ENCODE results near the gene NR1I3.

NR1I3 gene, protein sequence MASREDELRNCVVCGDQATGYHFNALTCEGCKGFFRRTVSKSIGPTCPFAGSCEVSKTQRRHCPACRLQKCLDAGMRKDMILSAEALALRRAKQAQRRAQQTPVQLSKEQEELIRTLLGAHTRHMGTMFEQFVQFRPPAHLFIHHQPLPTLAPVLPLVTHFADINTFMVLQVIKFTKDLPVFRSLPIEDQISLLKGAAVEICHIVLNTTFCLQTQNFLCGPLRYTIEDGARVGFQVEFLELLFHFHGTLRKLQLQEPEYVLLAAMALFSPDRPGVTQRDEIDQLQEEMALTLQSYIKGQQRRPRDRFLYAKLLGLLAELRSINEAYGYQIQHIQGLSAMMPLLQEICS

DNA sequence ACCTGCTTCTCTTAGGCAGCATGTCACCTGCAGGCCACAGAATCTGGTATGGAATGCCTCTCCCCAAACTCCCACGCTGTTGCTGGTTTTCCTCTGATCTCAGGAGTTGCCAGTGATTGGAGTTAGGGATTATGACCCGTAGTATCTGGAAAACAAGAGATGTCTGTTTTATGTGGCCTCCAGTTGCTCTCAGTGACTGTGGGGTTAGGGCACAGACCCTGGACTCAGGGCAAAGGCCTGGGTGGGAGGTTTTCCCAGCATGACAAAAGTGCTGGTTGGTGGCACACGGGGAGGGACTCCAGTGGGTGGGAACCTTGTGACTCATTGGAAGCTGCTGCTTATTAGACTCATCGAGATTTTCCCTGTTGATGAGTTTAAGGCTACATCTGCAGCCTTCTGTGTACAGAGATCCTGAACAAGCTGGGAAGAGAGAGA lies at the start of gene NR1I3:
TSS of gene NR1I3 (minus strand) at position 165 of the 435 bp plus-strand sequence. CDS start 1,638 bp downstream, outside the sequence.
- H3K4me1 Mint-ChIP-seq (ENCODE audit: low read depth): no peaks in the 10 kb centered on the region
- H3K36me3 Mint-ChIP-seq (ENCODE audit: low read depth): no peaks in the 10 kb centered on the region
- H3K27ac Mint-ChIP-seq: no peak within 1 kb of the TSS
- H3K4me3 Mint-ChIP-seq: no peak within 1 kb of the TSS
- no peaks in the 10 kb centered on the region for H3K9me3 Mint-ChIP-seq
- peaks cover 31% of the 10 kb centered on the region for H3K27me3 Mint-ChIP-seq (ENCODE audit: low read depth)

DNA sequence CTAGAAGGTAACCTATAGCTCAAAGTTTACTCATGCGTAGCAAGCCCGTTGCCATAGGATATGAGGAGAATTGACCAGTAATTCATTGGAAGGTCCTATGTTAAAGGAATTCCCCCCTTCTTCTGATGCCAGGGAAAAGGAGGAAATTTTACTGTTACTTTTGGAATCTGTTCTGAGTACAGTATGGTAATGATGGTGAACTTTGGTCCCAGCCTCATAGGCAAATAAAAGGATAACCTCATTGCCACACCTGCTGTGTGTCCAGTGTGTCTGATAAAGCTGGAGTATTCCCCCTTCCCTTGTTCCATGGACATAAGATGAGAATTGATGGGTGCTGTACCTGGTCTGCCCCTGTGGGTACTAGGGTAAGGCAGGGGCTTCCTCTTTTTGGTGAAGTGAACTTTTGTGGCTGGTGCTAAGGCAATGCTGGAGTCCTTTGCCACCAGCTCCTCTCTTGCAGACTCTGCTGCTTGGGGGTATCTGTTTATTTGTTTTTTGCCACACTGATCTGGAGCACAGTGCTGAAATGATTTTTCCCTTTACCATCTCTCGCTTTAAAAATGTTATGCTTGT lies 49.6 kb upstream of the NR1I3 start:
- H3K36me3 Mint-ChIP-seq (ENCODE audit: low read depth): peaks cover 1% of the 10 kb centered on the region
- no peaks in the 10 kb centered on the region for H3K9me3 Mint-ChIP-seq
- no peak overlapping the region for H3K27ac Mint-ChIP-seq
- H3K4me1 Mint-ChIP-seq (ENCODE audit: low read depth): no peaks in the 10 kb centered on the region
- peaks cover 26% of the 10 kb centered on the region for H3K27me3 Mint-ChIP-seq (ENCODE audit: low read depth)
- H3K4me3 Mint-ChIP-seq: no peak overlapping the region

DNA sequence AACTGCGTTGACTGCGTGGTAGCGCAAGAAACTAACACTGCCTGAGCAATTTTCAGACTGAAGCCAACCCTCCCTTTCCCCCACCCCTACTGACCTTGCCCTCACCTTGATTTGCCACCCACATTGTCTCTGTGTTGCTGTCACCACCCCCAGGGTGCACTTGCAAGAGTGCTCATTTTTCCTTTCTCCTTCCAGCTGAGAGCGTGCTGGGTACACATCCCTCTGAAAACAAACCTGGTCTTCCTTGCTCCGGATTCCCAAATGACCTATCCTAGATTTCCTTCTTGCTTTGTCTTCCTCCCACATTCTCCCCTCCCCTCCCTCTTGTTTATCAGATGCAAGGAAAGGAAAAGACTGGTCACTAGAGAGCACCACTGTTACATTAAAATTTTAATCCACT lies 47.5 kb upstream of the NR1I3 start:
- Mint-ChIP-seq H3K4me3 (no peak overlapping the region), H3K9me3 (no peaks in the 10 kb centered on the region), H3K4me1 (ENCODE audit: low read depth) (no peaks in the 10 kb centered on the region), H3K27me3 (ENCODE audit: low read depth) (peaks cover 27% of the 10 kb centered on the region), H3K27ac (no peak overlapping the region), H3K36me3 (ENCODE audit: low read depth) (no peaks in the 10 kb centered on the region)

DNA sequence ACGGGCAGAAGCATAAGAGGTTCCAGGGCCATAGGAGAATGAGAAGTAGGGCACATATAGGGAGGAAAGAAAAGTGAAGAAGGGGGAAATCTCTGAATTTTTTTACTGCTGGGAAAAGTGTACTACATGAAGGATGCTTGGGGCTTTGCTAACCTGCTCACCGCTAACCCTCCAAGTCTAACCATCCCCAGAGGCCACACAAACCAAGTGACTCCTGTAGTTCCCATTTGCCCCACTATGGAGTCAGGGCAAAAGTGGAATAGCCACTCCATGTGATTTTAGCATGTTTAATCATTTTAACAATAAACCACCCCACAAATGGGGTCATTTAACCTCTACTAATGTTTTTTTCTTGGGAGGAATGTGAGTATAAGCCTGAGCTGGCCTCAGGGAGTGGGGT lies 47.1 kb upstream of the NR1I3 start:
- no peaks in the 10 kb centered on the region for H3K4me1 Mint-ChIP-seq (ENCODE audit: low read depth)
- H3K36me3 Mint-ChIP-seq (ENCODE audit: low read depth): no peaks in the 10 kb centered on the region
- H3K4me3 Mint-ChIP-seq: no peak overlapping the region
- peaks cover 30% of the 10 kb centered on the region for H3K27me3 Mint-ChIP-seq (ENCODE audit: low read depth)
- H3K27ac Mint-ChIP-seq: no peak overlapping the region
- H3K9me3 Mint-ChIP-seq: no peaks in the 10 kb centered on the region

DNA sequence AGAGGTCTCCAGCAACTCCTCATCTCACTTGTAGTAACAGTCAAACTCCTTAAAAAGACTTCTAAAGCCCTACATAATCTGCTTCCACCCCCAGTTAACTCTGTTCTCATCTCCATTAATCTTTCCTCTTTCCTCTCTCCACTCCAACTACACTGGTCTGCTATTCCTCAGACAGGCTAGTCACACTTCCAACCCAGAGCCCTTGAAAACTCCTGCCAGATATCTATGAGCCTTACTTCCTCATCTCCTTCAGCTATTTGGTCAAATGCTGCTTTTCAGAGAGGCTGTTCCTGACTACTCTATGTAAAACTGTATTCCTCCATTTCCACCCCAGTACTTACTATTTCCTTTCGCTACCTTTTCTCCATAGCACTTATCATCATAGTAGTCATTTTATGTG lies 45.0 kb upstream of the NR1I3 start:
- H3K27me3 Mint-ChIP-seq (ENCODE audit: low read depth): peaks cover 45% of the 10 kb centered on the region
- no peaks in the 10 kb centered on the region for H3K36me3 Mint-ChIP-seq (ENCODE audit: low read depth)
- no peaks in the 10 kb centered on the region for H3K4me1 Mint-ChIP-seq (ENCODE audit: low read depth)
- no peak overlapping the region for H3K4me3 Mint-ChIP-seq
- H3K9me3 Mint-ChIP-seq: no peaks in the 10 kb centered on the region
- H3K27ac Mint-ChIP-seq: no peak overlapping the region

DNA sequence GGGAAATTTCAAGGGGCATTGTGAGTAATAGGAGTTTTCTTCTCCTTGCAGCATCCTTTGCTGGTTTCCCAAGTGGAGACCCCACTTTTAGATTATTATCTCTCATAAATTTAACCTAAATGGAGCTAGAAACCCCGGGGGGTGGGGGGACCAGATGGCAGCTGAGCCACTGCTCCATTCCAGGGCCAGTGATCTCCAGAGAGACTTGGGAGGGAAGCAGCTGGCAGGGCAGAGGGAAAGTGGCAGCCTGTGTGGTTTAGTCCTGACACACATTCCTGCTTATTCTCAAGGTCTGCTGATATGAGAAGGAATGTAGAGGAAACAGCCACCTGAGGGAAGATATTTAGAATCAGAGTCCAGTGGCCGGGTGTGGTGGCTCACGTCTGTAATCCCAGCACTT lies 36.9 kb upstream of the NR1I3 start:
- Mint-ChIP-seq H3K9me3 (no peaks in the 10 kb centered on the region), H3K27ac (no peak overlapping the region), H3K36me3 (ENCODE audit: low read depth) (no peaks in the 10 kb centered on the region), H3K27me3 (ENCODE audit: low read depth) (peaks cover 42% of the 10 kb centered on the region), H3K4me1 (ENCODE audit: low read depth) (no peaks in the 10 kb centered on the region), H3K4me3 (no peak overlapping the region)

DNA sequence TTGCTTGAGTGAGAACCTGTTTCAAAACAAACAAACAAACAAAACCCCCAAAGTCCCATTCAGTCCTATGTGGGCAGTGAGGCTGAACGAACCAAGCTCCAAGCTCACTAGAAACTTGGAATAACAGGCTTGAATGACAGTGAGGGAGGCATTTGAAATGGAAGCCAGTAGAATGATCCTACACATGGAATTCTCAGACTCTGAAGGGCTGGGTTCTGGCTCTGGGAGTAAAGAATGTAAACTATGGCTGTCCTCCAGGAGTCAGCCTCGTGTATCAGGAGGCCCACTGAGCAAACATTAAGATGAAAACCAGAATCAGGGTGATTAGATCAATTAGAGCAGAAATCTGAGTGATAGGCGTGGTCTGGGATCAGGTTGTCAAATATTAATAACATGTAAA lies 35.4 kb upstream of the NR1I3 start:
- Mint-ChIP-seq H3K4me1 (ENCODE audit: low read depth) (no peaks in the 10 kb centered on the region), H3K27ac (no peak overlapping the region), H3K4me3 (no peak overlapping the region), H3K36me3 (ENCODE audit: low read depth) (no peaks in the 10 kb centered on the region), H3K9me3 (no peaks in the 10 kb centered on the region), H3K27me3 (ENCODE audit: low read depth) (peaks cover 33% of the 10 kb centered on the region)

DNA sequence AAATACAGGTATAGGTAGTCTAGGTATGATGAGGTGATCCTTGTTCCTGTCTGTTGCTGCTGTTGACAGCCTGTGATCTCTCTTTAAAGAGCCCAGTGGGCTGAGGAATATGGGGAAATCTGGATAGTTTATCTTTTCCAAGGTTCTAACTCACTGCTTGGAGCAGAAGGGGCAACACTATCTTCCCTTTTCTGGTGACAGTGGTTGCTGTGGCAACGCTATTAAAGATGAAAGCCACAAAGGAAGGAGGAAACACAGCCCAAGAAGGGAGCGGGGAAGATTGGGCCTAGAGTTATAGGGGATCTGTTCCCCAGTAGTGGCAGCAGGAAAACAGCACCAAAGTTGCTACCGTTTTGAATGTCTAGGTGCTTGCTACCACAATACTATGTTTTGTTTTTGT lies 29.3 kb upstream of the NR1I3 start:
- H3K4me1 Mint-ChIP-seq (ENCODE audit: low read depth): no peaks in the 10 kb centered on the region

DNA sequence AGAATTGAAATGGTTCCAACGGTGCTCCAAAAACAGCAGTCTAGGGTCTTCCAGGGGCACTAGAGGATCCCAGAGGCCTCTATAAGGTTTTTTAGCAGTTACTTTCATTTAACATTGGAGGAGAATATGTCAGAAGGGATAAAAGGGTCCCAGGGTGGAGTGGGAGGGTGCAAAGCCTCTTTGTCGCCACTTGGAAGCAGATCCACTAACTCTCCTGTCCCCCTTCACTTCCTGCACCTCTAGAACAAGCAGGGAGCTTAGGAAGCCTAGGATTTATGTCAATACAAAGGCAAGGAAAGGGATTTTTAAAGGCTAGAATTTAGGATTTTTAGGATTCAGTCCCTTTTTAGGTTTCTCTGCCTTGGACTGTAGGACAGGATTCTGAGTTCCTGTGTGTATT lies 28.8 kb upstream of the NR1I3 start:
- H3K4me1 Mint-ChIP-seq (ENCODE audit: low read depth): no peaks in the 10 kb centered on the region
- H3K4me3 Mint-ChIP-seq: no peak overlapping the region
- H3K9me3 Mint-ChIP-seq: no peaks in the 10 kb centered on the region
- peaks cover 7% of the 10 kb centered on the region for H3K27me3 Mint-ChIP-seq (ENCODE audit: low read depth)
- no peaks in the 10 kb centered on the region for H3K36me3 Mint-ChIP-seq (ENCODE audit: low read depth)
- H3K27ac Mint-ChIP-seq: no peak overlapping the region

More for the DNA sequence above, 29.3 kb upstream of the NR1I3 start:
- Mint-ChIP-seq H3K9me3 (no peaks in the 10 kb centered on the region), H3K27ac (no peak overlapping the region), H3K36me3 (ENCODE audit: low read depth) (no peaks in the 10 kb centered on the region), H3K27me3 (ENCODE audit: low read depth) (peaks cover 5% of the 10 kb centered on the region), H3K4me3 (no peak overlapping the region)

DNA sequence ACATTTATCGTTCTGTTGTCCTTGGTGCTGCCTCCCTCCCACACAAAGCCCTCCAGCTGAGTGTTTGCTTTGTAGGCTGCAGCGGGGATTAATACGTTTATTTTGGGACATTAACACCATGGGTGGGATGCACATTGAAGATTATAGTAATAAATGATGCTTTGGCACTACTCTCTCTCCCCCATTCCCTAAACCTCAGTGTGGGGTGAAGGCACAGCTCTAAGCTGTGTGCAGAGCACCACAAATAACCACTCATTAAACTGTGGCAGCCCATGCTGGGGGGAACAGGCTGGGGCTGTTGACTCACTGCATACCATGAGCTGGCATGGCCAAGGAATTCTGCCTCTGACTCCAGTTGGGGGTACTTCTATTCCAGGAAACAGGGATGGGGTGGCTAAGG lies 28.2 kb upstream of the NR1I3 start:
- Mint-ChIP-seq H3K36me3 (ENCODE audit: low read depth) (no peaks in the 10 kb centered on the region), H3K9me3 (no peaks in the 10 kb centered on the region), H3K27ac (no peak overlapping the region), H3K27me3 (ENCODE audit: low read depth) (peaks cover 14% of the 10 kb centered on the region), H3K4me3 (no peak overlapping the region), H3K4me1 (ENCODE audit: low read depth) (no peaks in the 10 kb centered on the region)

DNA sequence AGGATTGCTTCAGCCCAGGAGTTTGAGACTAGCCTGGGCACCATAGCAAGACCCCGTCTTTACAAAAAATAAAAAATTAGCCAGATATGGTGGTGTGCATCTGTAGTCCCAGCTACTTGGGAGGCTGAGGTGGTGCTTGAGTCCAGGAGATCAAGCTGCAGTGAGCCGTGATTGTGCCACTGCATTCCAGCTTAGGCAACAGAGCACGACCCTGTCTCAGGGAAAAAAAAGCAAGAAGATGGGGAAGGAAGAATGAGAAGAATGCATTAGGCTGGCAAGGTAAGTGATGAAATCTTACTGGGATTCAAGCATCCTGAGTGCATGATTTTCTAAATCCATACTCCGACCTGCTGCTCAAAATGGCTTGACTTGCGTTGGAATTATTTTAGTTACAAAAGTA lies 27.3 kb upstream of the NR1I3 start:
- no peaks in the 10 kb centered on the region for H3K36me3 Mint-ChIP-seq (ENCODE audit: low read depth)
- H3K4me3 Mint-ChIP-seq: no peak overlapping the region
- no peak overlapping the region for H3K27ac Mint-ChIP-seq
- H3K4me1 Mint-ChIP-seq (ENCODE audit: low read depth): no peaks in the 10 kb centered on the region
- H3K9me3 Mint-ChIP-seq: no peaks in the 10 kb centered on the region
- peaks cover 22% of the 10 kb centered on the region for H3K27me3 Mint-ChIP-seq (ENCODE audit: low read depth)

DNA sequence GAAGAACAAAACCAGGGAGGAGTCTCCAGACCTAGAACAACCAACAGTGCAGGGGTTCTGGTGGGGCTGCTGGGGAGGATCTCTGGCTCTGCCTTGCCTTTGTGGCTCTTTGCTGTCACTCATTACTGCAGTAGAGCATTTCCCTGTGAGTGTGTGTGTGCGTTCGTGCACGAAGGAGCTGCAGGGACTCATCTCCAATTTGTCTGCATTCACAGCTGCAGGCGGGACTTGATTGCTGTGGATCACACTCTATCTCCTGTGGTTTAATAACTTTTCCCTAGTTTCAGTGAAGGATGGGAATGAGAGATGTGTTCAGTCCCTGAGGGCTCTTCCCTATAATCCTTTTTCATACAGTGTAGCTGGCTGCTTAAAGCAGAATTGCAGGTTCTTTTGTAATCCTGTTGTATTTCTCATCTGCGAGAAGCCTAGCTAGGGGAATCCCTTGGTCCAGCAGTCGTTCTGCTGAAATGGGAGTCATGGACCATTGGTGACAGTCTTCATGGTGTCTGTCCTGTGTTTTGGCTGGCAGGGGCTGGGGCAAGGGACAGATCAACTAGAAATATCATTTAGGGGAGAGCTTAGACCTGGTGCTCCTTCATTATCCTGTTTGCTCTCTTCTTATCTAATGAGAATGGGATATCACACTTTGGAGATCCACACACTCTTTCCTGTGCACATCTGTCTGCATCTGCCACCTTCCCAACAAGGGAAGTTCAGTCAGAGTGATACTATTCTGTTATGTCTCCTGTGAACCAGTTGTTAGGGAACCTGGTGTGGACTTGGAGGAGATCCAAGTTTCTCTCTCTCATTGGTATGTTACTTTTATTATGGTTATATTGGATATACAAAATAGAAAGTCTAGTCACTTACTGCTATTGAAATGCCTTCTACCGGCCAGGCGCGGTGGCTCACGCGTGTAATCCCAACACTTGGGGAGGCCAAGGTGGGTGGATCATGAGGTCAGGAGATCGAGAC lies 23.5 kb upstream of the NR1I3 start:
- Mint-ChIP-seq H3K27me3 (ENCODE audit: low read depth) (peaks cover 54% of the 10 kb centered on the region), H3K4me3 (no peak overlapping the region), H3K27ac (no peak overlapping the region), H3K9me3 (peaks cover 19% of the 10 kb centered on the region), H3K4me1 (ENCODE audit: low read depth) (peaks cover 7% of the 10 kb centered on the region), H3K36me3 (ENCODE audit: low read depth) (peaks cover 4% of the 10 kb centered on the region)

DNA sequence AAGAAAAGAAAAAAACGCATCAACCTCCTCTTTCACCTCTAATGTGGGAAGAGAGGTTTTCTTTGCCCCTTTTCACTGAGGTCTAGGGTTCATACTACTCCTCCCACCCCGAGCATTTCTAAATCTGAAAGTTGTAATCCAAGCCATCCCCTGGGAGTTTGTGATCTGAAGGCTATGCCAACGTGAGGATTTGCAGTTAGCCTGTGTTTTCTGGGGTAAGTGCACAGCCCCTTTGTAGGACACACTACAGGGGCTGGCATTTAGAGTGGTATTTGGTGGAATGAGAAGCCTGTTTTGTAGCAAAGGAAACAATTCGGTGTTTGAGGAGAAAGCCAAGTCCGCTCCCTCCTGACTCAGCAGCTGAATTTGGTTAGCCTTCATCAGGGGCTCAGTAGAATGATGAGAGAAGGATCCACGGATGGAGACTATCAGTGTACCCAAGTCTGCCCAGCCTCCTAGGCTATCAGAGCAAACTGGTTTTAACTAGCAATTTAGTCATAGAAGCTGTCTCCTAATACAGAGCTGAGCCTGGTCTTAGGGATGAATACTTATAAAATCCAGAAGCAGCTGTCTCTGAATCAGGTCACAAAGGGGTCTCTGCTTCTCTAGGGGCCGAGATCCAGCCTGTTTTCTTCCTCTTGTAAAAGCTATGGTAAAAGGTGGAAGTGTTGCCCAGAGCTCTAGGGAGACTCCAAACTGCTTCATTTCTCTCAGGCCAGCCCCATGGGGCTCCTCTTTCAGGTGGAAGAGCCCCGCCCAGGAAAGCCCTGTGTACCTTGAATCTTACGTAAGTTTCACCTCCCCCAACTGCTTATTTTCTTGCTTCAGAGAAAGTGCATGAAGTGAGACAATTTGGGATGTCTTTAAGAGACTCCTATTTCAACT lies 22.6 kb upstream of the NR1I3 start:
- Mint-ChIP-seq H3K4me3 (no peak overlapping the region), H3K27ac (no peak overlapping the region), H3K9me3 (peaks cover 28% of the 10 kb centered on the region)

DNA sequence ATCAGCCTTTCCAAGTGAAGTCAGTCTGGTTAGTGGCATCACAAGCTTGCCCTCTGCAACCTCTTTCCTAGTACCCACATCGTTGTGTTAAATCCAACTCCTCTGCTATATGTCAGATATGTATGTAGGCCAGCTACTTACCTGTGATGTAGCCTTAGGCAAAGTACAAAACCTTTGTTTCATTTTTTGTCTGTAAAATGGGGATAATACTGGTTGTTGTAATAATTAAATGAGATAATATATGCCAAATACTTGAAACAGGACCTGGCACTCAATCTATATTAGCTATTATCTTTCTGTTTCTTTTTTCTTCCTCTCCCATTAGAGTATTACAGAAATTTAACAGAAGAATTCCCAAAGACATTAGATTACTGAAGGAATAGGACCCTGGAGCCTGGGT lies 21.8 kb upstream of the NR1I3 start:
- Mint-ChIP-seq H3K27me3 (ENCODE audit: low read depth) (peaks cover 64% of the 10 kb centered on the region), H3K4me1 (ENCODE audit: low read depth) (peaks cover 7% of the 10 kb centered on the region), H3K9me3 (peaks cover 31% of the 10 kb centered on the region), H3K36me3 (ENCODE audit: low read depth) (peaks cover 7% of the 10 kb centered on the region), H3K27ac (no peak overlapping the region), H3K4me3 (no peak overlapping the region)

More for the DNA sequence above, 22.6 kb upstream of the NR1I3 start:
- H3K4me1 Mint-ChIP-seq (ENCODE audit: low read depth): peaks cover 7% of the 10 kb centered on the region
- peaks cover 61% of the 10 kb centered on the region for H3K27me3 Mint-ChIP-seq (ENCODE audit: low read depth)
- peaks cover 5% of the 10 kb centered on the region for H3K36me3 Mint-ChIP-seq (ENCODE audit: low read depth)

All from T-helper 1 cell treated with Interleukin-12 subunit alpha and Interleukin-12 subunit beta and Interleukin-4 antibody, amounts not matched to agents 30 μg/mL and 1 μg/mL, for 36 hours (primary cell).